Chondrocyte (in vitro differentiated cells): ENCODE measurements around the gene FBH1. TPM values are rescaled to one million over a fixed set of nuclear protein-coding genes. Genes with fewer than 3 reads are reported as not detected.

Experiments
- DNase-seq: peaks from one replicate; pipeline ENCODE4 v3.0.0; 2021; ENCODE audit warnings: mixed read lengths, low spot score
- H3K27ac Mint-ChIP-seq: one replicate; pipeline ENCODE4 v1.8.0; 2021; ENCODE audit warnings: mild to moderate bottlenecking, moderate library complexity, mixed read lengths; ENCODE audit not compliant: unreplicated experiment
- H3K27me3 Mint-ChIP-seq: 2 replicates; pipeline ENCODE4 v1.8.0; 2021; ENCODE audit warnings: low read depth, mixed read lengths
- H3K36me3 Mint-ChIP-seq: 2 replicates; pipeline ENCODE4 v1.8.0; 2021; ENCODE audit warnings: low read depth, mixed read lengths
- H3K4me1 Mint-ChIP-seq: 2 replicates; pipeline ENCODE4 v1.8.0; 2021; ENCODE audit warnings: low read depth, mild to moderate bottlenecking, mixed read lengths
- H3K4me3 Mint-ChIP-seq: one replicate; pipeline ENCODE4 v1.8.0; 2021; ENCODE audit warnings: mild to moderate bottlenecking, moderate library complexity, mixed read lengths; ENCODE audit not compliant: unreplicated experiment
- H3K9me3 Mint-ChIP-seq: 2 replicates; pipeline ENCODE4 v1.8.0; 2021; ENCODE audit warnings: low read depth, mixed read lengths
- total RNA-seq: library from RNA; stranded (reverse); gene quantifications from 3 replicates; pipeline ENCODE4 v1.2.1, GENCODE V29; 2021
- TF ChIP-seq, protein P1 (sequence below): fragments of 200-600 bp; sonication (generic); IDR thresholded peaks from 2 replicates; pipeline ENCODE4 v1.5.0; 2021; ENCODE audit warnings: antibody characterized with exemption, mild to moderate bottlenecking, moderate library complexity

The FBH1 gene
- total RNA-seq, 1 donor from 2014 or later, result 62.2 TPM

DNA sequence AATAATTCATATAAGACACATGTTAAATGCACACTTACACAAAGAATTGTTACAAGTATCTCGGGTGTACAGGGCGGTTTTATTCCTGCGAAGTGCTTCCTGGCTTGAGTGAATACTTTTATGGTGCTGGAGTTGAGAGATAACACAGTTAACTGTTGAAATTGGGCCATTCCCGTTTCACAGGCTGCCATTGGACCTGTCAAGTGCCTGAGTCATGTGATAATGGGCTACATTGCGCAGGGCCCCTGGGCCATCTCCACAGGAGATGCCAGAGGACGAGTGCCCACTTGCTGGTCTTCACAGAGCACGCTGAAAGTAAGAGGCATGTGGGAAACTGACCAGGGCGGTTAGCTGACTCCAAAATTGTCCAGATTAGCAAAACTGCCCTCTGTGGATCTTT is 4.8 kb downstream of the FBH1 start:
- Mint-ChIP-seq H3K9me3 (peaks cover 4% of the 10 kb centered on the region), H3K36me3 (peaks cover 13% of the 10 kb centered on the region), H3K27me3 (no peaks in the 10 kb centered on the region), H3K4me1 (peaks cover 33% of the 10 kb centered on the region), H3K4me3 (no peak overlapping the region), H3K27ac (no peak overlapping the region)
- DNase-seq, result no peak
- TF ChIP-seq, protein P1, sequence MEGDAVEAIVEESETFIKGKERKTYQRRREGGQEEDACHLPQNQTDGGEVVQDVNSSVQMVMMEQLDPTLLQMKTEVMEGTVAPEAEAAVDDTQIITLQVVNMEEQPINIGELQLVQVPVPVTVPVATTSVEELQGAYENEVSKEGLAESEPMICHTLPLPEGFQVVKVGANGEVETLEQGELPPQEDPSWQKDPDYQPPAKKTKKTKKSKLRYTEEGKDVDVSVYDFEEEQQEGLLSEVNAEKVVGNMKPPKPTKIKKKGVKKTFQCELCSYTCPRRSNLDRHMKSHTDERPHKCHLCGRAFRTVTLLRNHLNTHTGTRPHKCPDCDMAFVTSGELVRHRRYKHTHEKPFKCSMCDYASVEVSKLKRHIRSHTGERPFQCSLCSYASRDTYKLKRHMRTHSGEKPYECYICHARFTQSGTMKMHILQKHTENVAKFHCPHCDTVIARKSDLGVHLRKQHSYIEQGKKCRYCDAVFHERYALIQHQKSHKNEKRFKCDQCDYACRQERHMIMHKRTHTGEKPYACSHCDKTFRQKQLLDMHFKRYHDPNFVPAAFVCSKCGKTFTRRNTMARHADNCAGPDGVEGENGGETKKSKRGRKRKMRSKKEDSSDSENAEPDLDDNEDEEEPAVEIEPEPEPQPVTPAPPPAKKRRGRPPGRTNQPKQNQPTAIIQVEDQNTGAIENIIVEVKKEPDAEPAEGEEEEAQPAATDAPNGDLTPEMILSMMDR, result no peak

- Mint-ChIP-seq H3K4me1 (peaks cover 33% of the 10 kb centered on the region), H3K27ac (no peak overlapping the region), H3K27me3 (no peaks in the 10 kb centered on the region), H3K4me3 (no peak overlapping the region), H3K9me3 (peaks cover 4% of the 10 kb centered on the region), H3K36me3 (peaks cover 13% of the 10 kb centered on the region)
- DNase-seq, result no peak
- TF ChIP-seq, protein P1, result no peak
These were observed 5.3 kb downstream of the FBH1 start for GRCh38 chr10:5895365-5895764.

DNA sequence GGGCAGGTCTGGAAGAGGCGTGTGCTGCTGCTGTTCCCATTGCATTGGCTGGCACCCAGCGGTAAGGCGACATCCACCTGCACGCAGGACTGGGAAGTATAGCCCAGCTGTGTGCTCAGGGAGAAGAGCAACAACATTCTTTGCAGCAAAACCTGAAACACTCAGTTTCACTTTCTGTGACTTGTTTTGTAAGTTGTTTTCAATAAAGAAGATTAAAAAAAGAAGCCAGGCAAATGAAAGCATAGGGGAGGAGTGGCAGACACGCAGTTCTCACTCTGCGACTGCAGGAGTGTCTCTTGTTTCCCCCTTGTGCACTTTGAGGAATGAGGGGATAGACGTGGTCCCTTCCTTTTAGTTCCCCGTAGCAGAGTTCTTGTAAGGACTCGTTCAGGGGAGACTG is 5.8 kb downstream of the FBH1 start:
- peaks cover 4% of the 10 kb centered on the region for H3K9me3 Mint-ChIP-seq
- peaks cover 30% of the 10 kb centered on the region for H3K4me1 Mint-ChIP-seq
- no peak overlapping the region for H3K27ac Mint-ChIP-seq
- TF ChIP-seq, protein P1, result no peak
- H3K36me3 Mint-ChIP-seq, result peaks cover 13% of the 10 kb centered on the region
- H3K4me3 Mint-ChIP-seq, result no peak overlapping the region
- DNase-seq, result no peak
- no peaks in the 10 kb centered on the region for H3K27me3 Mint-ChIP-seq

DNA sequence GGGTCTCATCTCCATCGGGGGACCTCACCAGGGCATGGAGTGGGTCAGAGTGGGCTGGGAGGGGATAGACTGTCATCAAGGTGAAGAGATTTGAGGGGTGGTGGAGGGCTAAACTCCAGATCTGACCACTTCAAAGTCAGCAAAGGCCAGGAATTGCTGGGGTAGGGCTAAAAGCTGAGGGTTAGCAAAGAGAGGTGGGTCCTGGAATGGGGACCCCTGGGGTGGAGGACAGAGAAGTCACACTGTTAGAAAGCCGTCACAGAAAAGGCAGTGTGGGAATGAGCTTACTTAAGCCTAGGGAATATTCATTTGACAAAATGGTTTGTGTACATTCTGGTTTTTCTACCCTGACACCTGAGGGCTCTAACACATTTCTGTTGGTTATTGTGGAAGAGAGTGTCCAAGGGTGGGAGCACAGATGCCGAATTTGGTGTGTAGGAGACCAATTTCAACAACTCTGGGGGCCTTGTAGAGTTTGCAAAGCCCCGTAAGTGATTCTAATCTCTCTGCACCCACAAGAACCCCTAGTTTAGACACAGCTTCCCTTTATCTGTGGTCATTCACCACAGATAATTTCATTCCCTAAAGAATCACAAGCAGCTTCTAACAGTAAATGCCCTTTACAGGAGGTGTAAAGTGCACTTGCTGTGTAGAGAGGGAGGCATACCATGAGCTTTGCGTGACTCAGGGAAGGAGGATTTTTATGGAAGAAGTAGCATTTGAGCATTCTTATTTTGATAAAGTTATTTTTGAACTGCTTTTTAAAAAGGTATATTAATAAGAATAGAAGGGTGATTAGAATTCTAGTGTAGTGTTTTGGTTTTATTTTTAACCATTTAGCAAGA is 6.4 kb downstream of the FBH1 start:
- TF ChIP-seq, protein P1, result no peak
- Mint-ChIP-seq H3K27me3 (no peaks in the 10 kb centered on the region), H3K4me1 (peaks cover 24% of the 10 kb centered on the region), H3K9me3 (peaks cover 4% of the 10 kb centered on the region), H3K4me3 (no peak overlapping the region), H3K36me3 (peaks cover 13% of the 10 kb centered on the region), H3K27ac (peak overlapping the region; percentile 39)
- no peak for DNase-seq

DNA sequence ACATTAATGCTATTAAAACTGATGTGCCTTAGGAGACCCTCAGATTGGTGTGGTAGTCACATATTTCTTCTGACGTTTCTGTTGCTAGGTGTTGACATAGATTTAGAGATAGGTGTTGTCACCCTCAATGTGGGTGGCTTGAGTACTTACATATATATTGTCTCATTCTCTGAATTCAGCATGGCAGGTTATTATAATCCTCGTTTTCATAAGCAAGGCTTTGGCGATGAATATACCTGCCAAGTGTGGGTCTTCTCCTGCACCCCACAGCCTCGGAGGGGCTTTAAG is 7.0 kb downstream of the FBH1 start:
- TF ChIP-seq, protein P1, result no peak
- DNase-seq, result no peak
- Mint-ChIP-seq H3K27me3 (no peaks in the 10 kb centered on the region), H3K27ac (no peak overlapping the region), H3K4me3 (no peak overlapping the region), H3K4me1 (peaks cover 18% of the 10 kb centered on the region), H3K9me3 (peaks cover 4% of the 10 kb centered on the region), H3K36me3 (peaks cover 13% of the 10 kb centered on the region)
